Activated CD4-positive, alpha-beta T cell treated with anti-CD3 and anti-CD28 coated beads for 1 hour (primary cell): Measurements from ENCODE around the gene CDCP2.
"Not testable (repeated sequence)": the region's sequence is repeated elsewhere in the genome, so short reads cannot be mapped to it uniquely, and the experiment has no call there.

Experiments used
- DNase-seq: peaks from one replicate; pipeline ENCODE4 v3.0.0-alpha.2; 2020

The CDCP2 gene

DNA sequence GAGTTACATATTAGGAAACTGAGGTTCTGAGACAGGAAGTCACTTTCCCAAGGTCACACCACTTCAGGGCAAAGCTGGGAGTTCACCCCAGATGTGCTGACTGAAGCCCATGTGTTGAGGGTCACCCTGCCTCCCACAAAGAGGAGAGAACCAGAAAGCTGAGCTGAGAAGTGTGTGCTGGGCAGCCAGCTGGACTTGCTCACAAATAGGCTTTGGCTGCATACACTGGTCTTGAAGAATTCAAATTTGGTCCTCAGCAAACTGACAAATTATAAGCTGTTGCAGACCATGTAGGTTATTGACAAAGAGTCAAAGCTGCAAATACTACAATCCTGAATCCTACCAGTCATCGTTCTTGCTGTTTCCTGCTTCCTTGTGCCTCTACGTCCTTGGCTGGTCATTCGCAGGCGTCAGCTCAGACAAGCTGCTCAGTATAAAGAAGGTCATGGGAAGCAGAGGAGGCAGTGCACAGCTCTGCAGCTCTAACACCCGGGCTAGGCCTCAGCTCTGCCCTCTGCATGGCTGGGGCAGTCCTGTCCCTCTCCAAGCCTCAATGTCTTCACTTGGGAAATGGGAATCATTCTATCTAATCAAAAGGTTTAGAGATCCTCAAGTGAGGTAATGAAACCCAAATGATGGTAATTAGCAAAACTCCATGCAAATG, 40.0 kb downstream of the CDCP2 start:
- no peak for DNase-seq

DNA sequence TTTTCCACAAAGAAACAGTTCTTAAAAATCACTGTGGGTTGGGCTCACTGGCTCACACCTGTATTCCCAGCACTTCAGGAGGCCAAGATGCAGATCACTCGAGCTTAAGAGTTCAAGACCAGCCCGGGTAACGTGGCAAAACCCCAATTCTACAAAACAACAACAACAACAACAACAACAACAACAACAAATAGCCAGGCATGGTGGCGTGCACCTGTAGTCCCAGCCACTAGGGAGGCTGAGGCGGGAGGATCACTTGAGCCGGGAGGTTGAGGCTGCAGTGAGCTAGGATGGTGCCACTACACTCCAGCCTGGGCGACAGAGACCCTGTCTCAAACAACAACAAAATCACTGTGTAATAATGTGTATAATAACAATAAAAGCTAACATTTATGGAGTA, 40.8 kb downstream of the CDCP2 start:
- no peak for DNase-seq

DNA sequence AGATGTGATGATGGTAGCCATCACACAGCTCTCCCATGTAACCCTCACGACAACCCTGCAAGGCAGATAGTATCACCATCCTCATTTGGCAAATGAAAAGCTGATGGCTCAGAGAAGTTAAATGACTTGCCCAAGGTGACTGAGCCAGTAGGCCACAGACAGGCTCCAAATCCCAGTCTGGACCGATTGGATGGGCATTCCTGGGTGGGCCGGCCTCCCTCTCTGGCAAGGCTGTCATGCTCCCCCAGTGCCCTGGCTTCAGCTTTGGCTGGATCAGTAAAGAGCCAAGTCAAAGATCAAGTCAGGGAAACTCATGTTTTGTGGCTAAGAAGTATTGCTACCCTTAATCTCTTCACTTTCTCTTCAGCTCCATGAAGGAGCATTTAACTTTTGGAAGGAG, 41.2 kb downstream of the CDCP2 start:
- no peak for DNase-seq

DNA sequence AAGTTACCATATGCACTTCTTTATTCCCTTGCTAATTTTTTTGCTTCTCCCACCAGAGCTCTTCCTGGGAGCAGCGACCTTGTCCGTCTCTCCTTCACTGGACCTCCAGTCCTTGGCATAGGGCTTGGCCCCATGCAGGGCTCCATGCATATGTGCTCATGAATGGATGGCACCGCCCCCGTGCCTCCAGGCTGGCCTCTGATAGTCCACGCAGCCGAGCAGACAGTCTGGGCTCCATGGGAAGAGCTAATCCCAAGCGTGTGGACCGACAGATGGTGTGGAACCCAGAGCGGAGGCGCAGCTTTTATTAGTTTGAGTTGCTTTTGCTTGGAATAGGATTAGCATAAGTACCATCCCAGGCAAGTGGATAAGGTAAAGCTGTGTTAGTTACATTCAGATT, 41.8 kb downstream of the CDCP2 start:
- DNase-seq: no peak

DNA sequence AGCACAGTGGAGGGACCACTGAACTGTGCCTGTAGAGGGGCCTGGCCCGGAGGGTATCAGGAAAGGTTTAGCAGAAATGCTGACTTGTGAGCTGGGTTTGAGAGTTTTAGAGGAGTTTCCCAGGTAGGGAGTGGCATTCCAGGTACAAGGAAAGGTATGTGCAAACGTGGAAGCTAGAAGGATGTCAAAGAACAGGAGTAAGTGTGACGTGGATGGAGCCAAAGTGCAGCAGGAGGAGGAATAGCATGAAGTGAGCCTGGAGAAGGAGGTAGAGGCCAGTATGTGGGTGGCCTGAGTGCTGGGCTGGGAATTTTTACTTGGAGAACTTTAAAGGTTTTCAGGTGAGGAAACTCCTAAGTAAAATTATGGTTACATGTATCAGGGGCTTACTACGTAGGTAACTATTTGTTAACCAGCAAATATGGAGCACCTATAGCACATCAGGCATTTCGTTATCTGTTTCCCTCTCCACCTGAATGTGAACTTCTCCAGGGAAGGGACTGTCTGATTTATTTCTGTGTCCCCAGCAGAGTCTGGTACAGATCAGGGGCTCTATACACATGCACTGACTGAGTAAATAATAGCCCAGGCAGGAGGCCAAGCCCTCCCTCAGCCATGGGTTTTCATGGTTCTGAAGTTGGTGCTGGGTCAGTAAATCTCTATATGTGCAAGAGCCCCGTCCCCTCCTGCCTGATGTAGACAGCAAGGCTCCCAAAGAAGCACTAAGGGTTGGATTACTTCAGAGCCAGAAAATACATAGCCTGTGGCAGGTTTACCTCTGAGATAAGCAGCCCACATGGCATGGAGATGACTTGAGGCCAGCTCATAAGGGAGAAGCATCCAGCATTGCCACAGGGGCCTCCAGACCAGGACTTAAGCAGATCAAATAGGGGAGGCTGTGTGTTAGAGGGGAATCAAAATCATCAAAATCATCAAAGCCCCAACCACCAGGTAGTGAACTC, 43.4 kb downstream of the CDCP2 start:
- DNase-seq: no peak

DNA sequence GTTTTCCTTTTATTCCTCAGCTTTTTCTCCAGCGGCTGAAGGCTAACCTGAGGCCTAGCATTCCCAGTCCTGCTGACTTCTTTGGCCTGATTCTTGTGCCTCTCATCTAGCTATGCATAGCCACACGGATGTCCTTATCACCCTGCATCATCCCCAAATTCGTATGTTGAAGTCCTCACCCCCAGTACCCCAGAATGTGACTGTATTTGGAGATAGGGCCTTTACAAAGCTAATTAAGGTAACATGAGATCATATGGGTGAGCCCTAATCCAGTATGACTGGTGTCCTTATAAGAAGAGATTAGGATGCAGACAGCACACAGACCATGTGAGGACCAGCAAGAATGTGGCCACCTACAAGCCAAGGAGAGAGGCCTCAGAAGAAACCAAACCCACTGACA, 44.6 kb downstream of the CDCP2 start:
- DNase-seq: no peak

DNA sequence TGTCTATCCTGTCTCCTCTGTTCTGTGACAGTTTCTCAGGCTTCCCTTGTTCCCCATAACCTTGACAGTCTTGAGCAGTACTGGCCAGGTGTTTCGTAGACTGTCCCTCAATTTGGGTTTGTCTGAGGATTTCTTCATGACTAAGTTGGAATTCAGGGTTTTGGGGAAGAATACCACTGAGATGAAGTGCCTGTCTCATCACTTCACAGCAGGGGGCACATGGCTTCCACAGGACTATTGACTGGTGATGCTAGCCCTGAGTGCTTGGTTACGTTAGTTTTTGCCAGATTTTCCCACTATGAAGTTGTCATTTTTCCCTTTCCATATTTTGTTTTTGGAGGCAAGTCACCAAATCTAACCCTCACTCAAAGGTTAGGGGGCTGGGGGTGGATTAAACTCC, 45.7 kb downstream of the CDCP2 start:
- DNase-seq: no peak

DNA sequence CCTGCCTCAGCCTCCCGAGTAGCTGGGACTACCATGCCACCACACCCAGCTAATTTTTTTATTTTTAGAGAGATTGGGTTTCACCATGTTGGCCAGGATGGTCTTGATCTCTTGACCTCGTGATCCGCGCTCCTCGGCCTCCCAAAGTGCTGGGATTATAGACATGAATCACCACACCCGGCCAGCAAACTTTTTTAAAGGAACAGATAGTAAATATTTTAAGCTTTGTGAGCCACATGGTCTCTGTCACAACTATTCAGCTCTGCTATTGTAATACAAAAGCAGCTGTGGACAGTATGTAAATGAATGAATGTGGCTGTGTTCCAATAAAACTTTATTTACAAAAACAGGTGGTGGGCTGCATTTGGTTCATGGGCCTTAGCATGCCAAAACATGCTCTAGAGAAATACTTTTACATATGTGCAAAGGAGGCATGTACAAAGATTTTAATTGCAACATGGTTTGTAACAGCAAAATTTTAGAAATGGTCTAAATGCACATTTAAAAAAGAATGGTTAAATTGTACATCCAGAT, 47.0 kb downstream of the CDCP2 start:
- no peak for DNase-seq

DNA sequence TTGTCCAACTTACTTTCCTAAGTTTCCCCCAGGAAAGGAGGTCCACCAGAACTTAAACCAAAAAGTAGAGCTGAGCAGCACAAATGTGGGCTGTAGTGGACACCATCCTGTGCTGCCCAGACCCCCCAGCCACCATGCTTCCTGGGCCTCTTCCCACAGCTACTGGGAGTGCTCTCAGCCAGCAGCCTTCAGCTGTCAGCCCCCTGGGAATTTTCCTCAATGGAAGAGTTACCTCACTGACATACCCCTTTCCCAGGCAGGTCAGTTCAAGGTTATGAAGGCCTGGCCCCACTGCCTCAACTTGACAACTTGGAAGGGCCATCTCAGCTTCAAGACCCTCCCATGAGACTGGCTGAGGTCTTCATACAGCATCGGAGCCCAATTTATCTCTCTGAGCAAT, 47.7 kb downstream of the CDCP2 start:
- no peak for DNase-seq

DNA sequence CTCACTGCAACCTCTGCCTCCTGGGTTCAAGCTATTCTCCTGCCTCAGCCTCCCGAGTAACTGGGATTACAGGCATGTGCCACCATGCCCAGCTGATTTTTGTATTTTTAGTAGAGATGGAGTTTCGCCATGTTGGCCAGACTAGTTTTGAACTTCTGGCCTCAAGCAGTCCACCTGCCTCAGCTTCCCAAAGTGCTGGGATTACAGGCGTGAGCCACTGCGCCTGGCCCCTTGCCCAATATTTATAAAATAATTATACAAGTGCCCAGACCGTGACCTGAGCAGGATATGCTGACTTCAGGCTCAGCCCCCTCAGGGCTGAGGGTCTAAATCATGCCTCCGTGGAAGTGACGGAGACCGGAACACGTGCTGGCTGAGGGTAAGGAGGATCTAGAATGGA, 48.2 kb downstream of the CDCP2 start:
- not testable (repeated sequence) for DNase-seq

DNA sequence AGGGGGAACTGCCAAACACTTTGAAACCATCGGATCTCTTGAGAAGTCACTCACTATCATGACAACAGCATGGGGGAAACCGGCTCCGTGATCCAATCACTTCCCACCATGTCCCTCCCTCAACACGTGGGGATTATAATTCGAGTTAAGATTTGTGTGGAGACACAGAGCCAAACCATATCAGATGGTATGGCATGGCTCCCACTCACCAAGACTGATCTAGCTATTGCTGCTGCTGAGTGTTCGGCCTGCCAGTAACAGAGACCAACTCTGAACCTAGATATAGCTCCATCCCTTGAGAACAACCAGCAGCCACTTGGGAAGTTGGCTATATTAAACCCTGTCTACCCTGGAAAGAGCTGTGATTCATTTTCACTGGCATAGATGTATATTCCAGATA, 49.4 kb downstream of the CDCP2 start:
- DNase-seq: no peak

DNA sequence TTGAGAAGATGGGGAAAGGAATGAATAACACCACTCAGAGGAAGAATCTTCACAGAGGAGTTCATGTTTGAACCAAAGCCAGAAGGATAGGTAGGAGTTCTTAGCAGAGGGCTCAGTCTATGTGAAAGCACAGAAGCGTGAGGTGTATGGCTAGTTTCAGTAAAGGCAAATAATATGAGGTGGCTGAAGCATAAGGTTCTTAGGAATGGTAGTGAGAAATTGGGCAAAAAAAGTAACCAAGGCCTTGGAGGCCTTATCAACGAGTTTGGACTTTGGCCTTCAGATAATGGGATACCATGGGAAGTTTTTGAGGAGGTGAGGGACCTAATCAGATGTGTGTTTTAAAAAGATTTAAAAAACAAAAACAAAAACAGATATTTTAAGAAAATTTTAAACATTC, 52.3 kb downstream of the CDCP2 start:
- no peak for DNase-seq

DNA sequence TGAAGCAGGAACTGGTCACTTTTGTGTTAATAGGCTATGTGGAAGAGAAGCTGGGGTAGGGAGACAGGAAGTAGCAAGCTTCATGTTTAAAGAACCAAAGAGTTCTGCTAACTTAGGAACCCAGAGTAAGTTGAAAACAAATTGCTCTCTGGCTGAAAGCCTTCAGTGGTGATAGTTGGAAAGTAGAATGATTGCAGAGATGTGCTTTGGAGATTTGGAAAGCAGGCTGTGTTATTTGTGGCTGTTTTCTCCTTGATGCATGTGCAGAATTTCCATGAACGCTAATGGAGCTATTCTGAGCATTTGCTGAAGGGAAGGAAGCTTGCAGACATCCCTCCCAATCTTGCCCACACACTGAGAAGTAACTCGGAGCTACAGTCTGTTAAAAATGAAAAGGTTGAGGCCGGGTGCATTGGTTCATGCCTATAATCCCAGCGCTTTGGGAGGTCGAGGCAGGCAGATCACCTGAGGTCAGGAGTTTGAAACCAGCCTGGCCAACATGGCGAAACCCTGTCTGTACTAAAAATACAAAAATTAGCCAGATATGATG, 53.7 kb downstream of the CDCP2 start:
- no peak for DNase-seq

DNA sequence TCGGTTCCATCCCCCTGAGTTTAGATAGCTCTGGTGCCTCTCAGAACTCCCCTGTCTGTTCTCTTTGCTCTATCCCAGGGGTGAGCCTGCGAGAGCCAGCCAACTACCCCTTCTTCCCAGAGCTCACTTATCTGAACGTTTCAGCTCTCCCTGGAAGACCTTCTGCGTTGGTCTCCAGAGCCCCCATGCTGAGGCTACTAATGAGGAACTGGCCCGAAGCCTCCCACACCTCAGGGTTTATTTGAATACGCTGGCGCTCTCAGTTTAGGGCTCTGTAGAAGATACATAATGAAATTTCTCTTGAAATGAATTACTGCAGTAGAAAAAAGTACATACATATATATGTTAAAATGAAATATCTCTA, 55.9 kb downstream of the CDCP2 start:
- no peak for DNase-seq

DNA sequence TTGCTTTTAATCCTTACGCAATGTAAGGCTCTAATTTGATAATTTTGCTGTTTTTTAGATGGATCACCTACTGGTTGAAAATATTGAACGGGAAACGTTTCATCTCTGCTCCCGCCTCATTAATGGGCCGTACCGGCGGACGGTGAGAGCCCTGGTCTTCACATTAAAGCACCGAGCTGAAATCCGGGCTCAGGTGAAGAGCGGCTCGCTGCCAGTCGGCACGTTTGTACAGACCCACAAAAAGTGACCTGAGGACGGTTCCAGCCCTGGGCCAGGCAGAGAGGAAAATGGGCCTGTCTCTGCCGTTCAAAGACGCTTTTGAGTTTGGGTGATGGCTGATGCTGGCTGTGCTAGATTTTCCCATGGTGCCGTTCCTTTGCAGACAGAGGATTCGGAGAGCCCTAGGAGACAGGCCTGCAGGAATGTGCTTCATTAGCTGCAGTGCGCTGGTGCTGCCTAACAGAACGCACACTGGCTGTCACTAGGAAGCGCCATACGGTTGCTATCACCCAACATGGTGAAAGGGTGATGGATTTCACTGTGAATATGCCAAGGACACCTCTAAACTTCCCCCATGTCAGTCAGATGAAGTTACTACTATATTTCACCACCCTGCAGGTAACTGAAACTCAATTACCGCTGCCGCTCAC, 56.4 kb downstream of the CDCP2 start:
- no peak for DNase-seq

DNA sequence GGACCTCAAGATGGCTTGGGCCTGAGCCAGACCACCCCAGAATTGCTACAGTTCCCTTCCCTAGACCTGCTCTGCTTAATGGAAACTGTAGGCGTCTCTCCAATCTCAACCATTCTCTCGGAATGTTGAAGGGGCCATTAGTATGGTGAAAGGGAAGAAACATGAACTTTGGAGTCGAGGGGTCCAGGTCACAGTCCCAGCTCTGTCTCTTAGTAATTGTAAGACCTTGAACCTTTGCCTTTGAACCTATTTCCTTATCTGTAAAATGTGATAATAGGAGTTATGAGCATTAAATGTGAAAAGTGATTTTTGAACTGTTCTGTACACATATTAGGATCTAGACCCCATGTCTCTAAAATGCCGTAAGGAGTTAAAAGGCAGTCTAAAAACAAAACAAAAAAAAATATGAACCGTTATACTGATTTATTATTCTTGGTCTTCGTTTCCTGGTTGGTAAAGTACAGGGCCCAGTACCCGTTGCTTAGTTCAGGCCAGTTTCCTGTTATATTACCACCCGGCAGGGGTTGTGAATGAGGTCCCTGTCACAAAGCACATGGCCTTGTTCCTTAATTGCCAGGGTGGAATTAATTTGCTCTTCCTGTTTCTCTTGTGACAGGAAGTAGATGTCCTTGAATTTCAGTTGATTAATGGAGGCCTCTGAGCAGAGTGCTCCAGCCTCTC, 57.1 kb downstream of the CDCP2 start:
- DNase-seq: no peak

DNA sequence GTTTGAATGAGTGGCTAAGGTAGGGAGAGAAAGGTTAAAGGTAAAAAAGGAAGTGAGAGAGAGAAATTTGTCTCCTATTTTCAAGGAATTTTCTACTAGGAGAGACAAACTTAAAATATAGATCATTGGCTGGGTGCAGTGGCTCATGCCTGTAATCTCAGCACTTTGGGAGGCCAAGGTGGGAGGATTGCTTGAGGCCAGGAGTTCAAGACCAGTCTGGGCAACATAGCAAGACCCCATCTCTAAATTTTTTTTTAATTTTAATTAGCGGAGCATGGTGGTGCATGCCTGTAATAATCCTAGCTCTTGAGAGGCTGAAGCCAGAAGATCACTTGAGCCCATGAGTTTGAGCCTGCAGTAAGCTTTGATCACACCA, 58.1 kb downstream of the CDCP2 start:
- DNase-seq: not testable (repeated sequence)

DNA sequence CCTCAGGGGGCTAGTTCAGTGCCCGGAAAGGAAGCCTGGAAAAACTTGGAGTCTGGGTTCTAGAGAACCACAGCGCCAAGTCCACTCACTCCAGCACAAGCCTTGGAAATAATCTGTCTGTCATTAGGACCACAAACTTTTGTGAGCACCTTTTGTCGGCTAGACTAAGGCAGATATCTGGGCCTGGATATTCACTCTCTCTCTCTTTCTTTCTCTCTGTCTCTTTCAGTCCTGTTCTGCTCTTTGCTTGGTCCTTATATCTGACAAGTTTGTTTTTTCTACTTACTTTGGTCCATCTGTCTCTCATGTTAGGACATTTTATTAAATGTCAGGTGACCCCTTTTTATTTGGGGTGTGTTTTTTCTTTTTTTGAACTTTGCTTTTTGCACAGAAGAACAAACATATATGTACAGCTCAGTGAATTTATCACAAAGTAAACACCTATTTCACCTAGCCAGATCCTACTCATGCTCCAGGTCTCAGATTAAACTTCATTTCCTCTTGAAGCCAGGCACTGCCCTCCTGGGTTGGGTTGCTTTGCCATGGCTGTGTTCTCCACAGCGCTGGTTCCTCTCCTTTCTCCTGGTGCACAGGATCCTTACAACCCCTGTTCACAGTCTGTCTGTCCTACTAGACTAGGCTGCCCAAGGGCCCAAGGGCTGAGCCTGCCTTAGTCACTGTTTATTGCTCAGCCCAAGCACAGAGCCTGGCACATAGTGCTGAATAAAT, 58.6 kb downstream of the CDCP2 start:
- no peak for DNase-seq

DNA sequence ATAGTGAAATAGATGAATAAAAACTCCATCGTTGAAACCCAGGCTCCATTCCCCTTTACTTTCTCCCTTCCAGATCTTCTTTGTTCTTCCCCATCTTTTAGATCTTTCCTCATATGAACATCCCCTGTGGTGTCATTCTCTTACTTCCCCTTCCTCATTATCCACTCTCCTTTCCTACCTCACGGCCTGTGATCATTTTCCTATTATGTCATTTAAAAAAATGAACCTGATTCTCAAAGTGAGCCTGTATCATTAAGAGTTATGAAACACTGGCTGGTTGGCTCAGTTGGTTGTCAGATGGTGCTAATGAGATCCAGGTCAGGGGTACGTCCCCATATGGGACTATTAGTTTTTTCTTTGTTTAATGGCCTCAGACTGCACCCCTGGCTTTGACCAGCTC, 61.1 kb downstream of the CDCP2 start:
- no peak for DNase-seq

DNA sequence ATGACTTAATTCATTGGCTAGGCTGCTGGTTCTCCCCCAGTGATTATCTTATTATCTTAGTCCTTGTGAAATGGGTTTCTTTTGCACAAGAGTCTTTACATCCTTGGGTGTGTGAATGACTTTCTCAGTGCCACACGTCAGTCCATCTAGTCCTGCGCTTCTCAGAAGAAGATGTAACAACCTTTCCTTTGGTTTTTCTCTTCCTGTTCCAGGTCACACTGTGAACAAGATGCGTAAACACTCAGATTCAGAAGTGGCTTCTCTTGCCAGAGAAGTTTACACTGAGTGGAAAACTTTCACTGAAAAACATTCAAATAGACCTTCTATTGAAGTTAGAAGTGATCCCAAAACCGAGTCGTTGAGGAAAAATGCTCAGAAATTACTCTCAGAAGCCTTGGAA, 64.4 kb downstream of the CDCP2 start:
- no peak for DNase-seq

DNA sequence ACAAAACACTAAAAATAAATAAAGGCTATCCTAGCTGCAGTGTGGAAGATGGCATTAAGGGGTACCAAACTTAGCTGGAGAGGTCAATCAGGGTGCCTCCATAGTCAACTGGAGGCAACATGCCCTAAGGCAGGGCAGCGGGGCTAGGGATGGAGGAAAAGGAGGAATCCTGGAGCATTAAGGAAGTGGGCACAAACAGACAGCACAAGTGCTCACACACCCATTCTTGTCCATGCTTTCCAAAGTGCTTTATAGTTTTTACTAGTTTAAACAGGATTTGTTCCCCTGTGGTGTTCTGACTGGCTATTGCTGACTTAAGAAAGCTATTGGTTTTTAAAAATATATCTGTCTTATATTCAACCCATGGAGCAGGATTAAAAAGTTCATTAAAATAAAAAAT, 66.0 kb downstream of the CDCP2 start:
- DNase-seq: no peak

DNA sequence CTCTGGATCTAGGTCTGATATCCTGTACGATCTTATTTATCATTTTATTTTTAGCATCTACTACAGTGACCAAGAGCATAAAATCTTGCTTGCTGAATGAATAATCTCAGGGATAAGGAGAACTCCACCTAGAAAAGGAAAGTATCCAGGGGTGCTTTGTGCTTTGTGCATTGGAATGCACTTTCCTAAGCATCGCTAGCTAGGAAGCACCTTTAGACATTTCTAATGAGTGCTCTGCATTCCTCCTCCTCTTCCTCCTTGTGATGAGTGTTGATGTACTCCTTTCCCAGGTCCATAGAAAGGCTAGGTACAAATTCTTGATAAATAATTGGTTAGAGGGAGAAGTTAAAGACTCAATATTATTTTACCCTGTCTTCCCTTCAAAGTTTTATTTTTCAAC, 68.0 kb downstream of the CDCP2 start:
- no peak for DNase-seq
